SH-SY5Y (cell line): ENCODE data around the gene CCN5.

ENCODE experiments used
- GATA2 ChIP-seq: IDR thresholded peaks from 2 replicates; pipeline ENCODE4 v1.6.1; 2011; ENCODE audit warnings: mild to moderate bottlenecking, low read depth, low read length
- GATA3 ChIP-seq: IDR thresholded peaks from 2 replicates; pipeline ENCODE4 v1.6.1; 2011; ENCODE audit warnings: low read depth, mild to moderate bottlenecking, low read length, moderate library complexity

GRCh38 chr20:44703956-44704488 is 11.1 kb upstream of the CCN5 start:
- TF ChIP-seq GATA2 (no peak), GATA3 (no peak)
